HCT116 (cell line): ENCODE measurements around the gene WNT3A. TPM values are rescaled to one million over a fixed set of nuclear protein-coding genes. Genes with fewer than 3 reads are reported as not detected.

Source experiments
- ATAC-seq: fragments of 200-7000 bp; cut with Tn5 transposase; 2 replicates; pipeline ENCODE4 v1.9.1; 2020; ENCODE audit warnings: mild to moderate bottlenecking, moderate library complexity
- BruUV-seq: library from RNA; stranded (reverse); fragments of 400-500 nt; replicated peaks from 2 replicates; lab custom pipeline; 2021; lab: Mats Ljungman, UMichigan
- CTCF ChIA-PET: fragments of 300-600 bp; sonication (Branson Sonifier 250); formaldehyde crosslinking; loops from one replicate; lab custom pipeline; 2021; ENCODE audit warnings: antibody characterized with exemption; lab: Charles Lee
- POLR2A ChIA-PET: fragments of 300-600, 350-600 bp; sonication (Branson Sonifier 250); formaldehyde crosslinking; loops from one replicate; lab custom pipeline; 2021; ENCODE audit warnings: antibody characterized with exemption; lab: Charles Lee
- RAD21 ChIA-PET, 2 experiments: fragments of 300-600 bp; sonication (Branson Sonifier 250); formaldehyde crosslinking; loops; one replicate each; lab custom pipeline; 2023; ENCODE audit warnings: low total read pairs in 2 of 2; ENCODE audit not compliant: uncharacterized antibody in 2 of 2, unreplicated experiment in 2 of 2, low non-redundant PET in 1 of 2; lab: Charles Lee
- DNase-seq: peaks from one replicate; pipeline ENCODE4 v3.0.0-alpha.2; 2010; ENCODE audit warnings: low read depth, low spot score
- H2AFZ ChIP-seq: fragments of 200-600 bp; shearing (Covaris generic), sonication (generic); 2 replicates; pipeline ENCODE4 v1.6.1; 2017; ENCODE audit warnings: low read depth, mixed run types, mixed read lengths, antibody characterized with exemption, low read length; ENCODE audit not compliant: poor library complexity, severe bottlenecking
- H3K27ac ChIP-seq: 2 replicates; pipeline ENCODE4 v1.5.1; 2012; ENCODE audit warnings: low read depth, low read length
- H3K27me3 ChIP-seq: fragments of 200-600 bp; sonication (generic); 2 replicates; pipeline ENCODE4 v1.6.1; 2016; ENCODE audit warnings: mixed run types, low read length, mixed read lengths; ENCODE audit not compliant: insufficient read depth
- H3K36me3 ChIP-seq, 2 experiments: fragments of 200-500 bp in 1 of 2; fragments of 200-600 bp in 1 of 2; sonication (Bioruptor generic) in 1 of 2; sonication (generic) in 1 of 2; 2 replicates each; pipeline versions ENCODE4 v1.5.1 to v1.6.1; 2014 to 2016; ENCODE audit warnings: low read length in 2 of 2, inconsistent platforms in 1 of 2, mixed read lengths in 1 of 2, mixed run types in 1 of 2; ENCODE audit not compliant: insufficient read depth in 2 of 2, control insufficient read depth in 1 of 2
- H3K4me1 ChIP-seq, 2 experiments: fragments of 200-600 bp in 1 of 2; sonication (generic) in 1 of 2; 2 replicates each; pipeline versions ENCODE4 v1.5.1 to v1.6.1; 2012 to 2017; ENCODE audit warnings: low read length in 2 of 2, inconsistent platforms in 1 of 2, mild to moderate bottlenecking in 1 of 2, mixed read lengths in 1 of 2, mixed run types in 1 of 2, moderate library complexity in 1 of 2; ENCODE audit not compliant: insufficient read depth in 2 of 2, control insufficient read depth in 1 of 2
- H3K4me2 ChIP-seq: fragments of 200-600 bp; sonication (generic); 2 replicates; pipeline ENCODE4 v1.6.1; 2017; ENCODE audit warnings: mixed run types, low read length, mixed read lengths
- H3K4me3 ChIP-seq, 2 experiments: fragments of 200-600 bp in 1 of 2; sonication (generic) in 1 of 2; replicated peaks in 1 of 2; 2 replicates each; pipeline ENCODE4 v1.5.1; 2011 to 2016; ENCODE audit warnings: low read length in 2 of 2, control low read depth in 1 of 2, low read depth in 1 of 2, mild to moderate bottlenecking in 1 of 2, mixed read lengths in 1 of 2, mixed run types in 1 of 2
- H3K79me2 ChIP-seq: fragments of 200-600 bp; sonication (generic); 2 replicates; pipeline ENCODE4 v1.6.1; 2017; ENCODE audit warnings: mild to moderate bottlenecking, mixed run types, low read length, moderate library complexity, mixed read lengths; ENCODE audit not compliant: insufficient read depth
- H3K9ac ChIP-seq: fragments of 200-600 bp; sonication (generic); 2 replicates; pipeline ENCODE4 v1.6.1; 2016; ENCODE audit warnings: low read length, mixed read lengths
- H3K9me2 ChIP-seq: fragments of 200-600 bp; sonication (generic), shearing (Covaris generic); 2 replicates; pipeline ENCODE4 v1.6.1; 2017; ENCODE audit warnings: mixed run types, mild to moderate bottlenecking, moderate library complexity; ENCODE audit not compliant: insufficient read depth
- H3K9me3 ChIP-seq, 2 experiments: fragments of 200-500 bp in 1 of 2; fragments of 200-600 bp in 1 of 2; sonication (Bioruptor generic) in 1 of 2; sonication (generic) in 1 of 2; 2 replicates each; pipeline ENCODE4 v1.6.1; 2014 to 2017; ENCODE audit warnings: low read length in 2 of 2, mixed read lengths in 2 of 2, inconsistent platforms in 1 of 2, low read depth in 1 of 2, mild to moderate bottlenecking in 1 of 2, mixed run types in 1 of 2, moderate library complexity in 1 of 2; ENCODE audit not compliant: control insufficient read depth in 1 of 2, insufficient read depth in 1 of 2
- H4K20me1 ChIP-seq: fragments of 200-600 bp; sonication (generic), shearing (Covaris generic); 2 replicates; pipeline ENCODE4 v1.6.1; 2017; ENCODE audit warnings: mixed run types, mild to moderate bottlenecking, moderate library complexity; ENCODE audit not compliant: insufficient read depth
- CEBPB ChIP-seq: IDR thresholded peaks from 2 replicates; pipeline ENCODE4 v1.6.1; 2012; ENCODE audit warnings: low read depth
- CTCF ChIP-seq, 3 experiments: fragments of 200-600 bp in 1 of 3; sonication (generic) in 1 of 3; IDR thresholded peaks in 2 of 3; conservative IDR thresholded peaks in 1 of 3; 2 replicates each; pipeline ENCODE4 v1.5.1; 2012 to 2017; ENCODE audit warnings: low read depth in 2 of 3, low read length in 2 of 3, antibody characterized with exemption in 1 of 3, borderline replicate concordance in 1 of 3, control low read depth in 1 of 3, mild to moderate bottlenecking in 1 of 3, mixed read lengths in 1 of 3, mixed run types in 1 of 3, moderate library complexity in 1 of 3; ENCODE audit not compliant: insufficient read depth in 1 of 3
- ELF1 ChIP-seq: IDR thresholded peaks from 2 replicates; pipeline ENCODE4 v1.6.1; 2012; ENCODE audit warnings: low read depth, borderline replicate concordance
- EZH2 ChIP-seq: fragments of 200-600 bp; sonication (generic); IDR thresholded peaks from 2 replicates; pipeline ENCODE4 v1.6.1; 2017; ENCODE audit warnings: antibody characterized with exemption, mixed run types
- EZH2phosphoT487 ChIP-seq: fragments of 200-600 bp; IDR thresholded peaks from 2 replicates; pipeline ENCODE4 v1.6.1; 2018; ENCODE audit warnings: antibody characterized with exemption, borderline replicate concordance
- FOSL1 ChIP-seq: IDR thresholded peaks from 2 replicates; pipeline ENCODE4 v1.6.1; 2012; ENCODE audit warnings: low read depth
- JUND ChIP-seq: IDR thresholded peaks from 2 replicates; pipeline ENCODE4 v1.6.1; 2012
- POLR2A ChIP-seq: IDR thresholded peaks from 2 replicates; pipeline ENCODE4 v1.7.0; 2011; ENCODE audit warnings: borderline replicate concordance; ENCODE audit not compliant: insufficient read depth, insufficient read length; ENCODE audit errors: extremely low read depth
- REST ChIP-seq: IDR thresholded peaks from 2 replicates; pipeline ENCODE4 v1.6.1; 2012; ENCODE audit warnings: low read depth
- SP1 ChIP-seq: IDR thresholded peaks from 2 replicates; pipeline ENCODE4 v1.6.1; 2012; ENCODE audit warnings: low read depth
- SRF ChIP-seq: IDR thresholded peaks from 2 replicates; pipeline ENCODE4 v1.6.1; 2012; ENCODE audit warnings: low read depth
- TCF7L2 ChIP-seq: IDR thresholded peaks from 2 replicates; pipeline ENCODE4 v1.7.0; 2011; ENCODE audit warnings: borderline replicate concordance, inconsistent platforms; ENCODE audit not compliant: insufficient read depth, insufficient read length; ENCODE audit errors: extremely low read depth
- YY1 ChIP-seq: IDR thresholded peaks from 2 replicates; pipeline ENCODE4 v1.6.1; 2011; ENCODE audit warnings: low read length, low read depth, moderate library complexity, mild to moderate bottlenecking; ENCODE audit not compliant: insufficient replicate concordance; ENCODE audit errors: extremely low read depth
- ZFX ChIP-seq: fragments of 450-650 bp; IDR thresholded peaks from 2 replicates; pipeline ENCODE4 v1.6.1; 2017
- ZNF274 ChIP-seq: fragments of 200-500 bp; sonication (Bioruptor generic); IDR thresholded peaks from 2 replicates; pipeline ENCODE4 v1.6.1; 2014; ENCODE audit warnings: mild to moderate bottlenecking, low read depth, low read length, inconsistent platforms
- intact Hi-C: fragments of 100-400 bp; cut with micrococcal nuclease; formaldehyde crosslinking; loops from 2 replicates; pipeline ENCODE4 v1.10.0; 2022
- total RNA-seq: library from RNA; stranded (reverse); gene quantifications from one replicate; pipeline ENCODE4 v1.2.1, GENCODE V29; 2021; ENCODE audit not compliant: unreplicated experiment
- TF ChIP-seq, protein P1 (sequence below): IDR thresholded peaks from 2 replicates; pipeline ENCODE4 v1.6.1; 2012

Gene WNT3A
- total RNA-seq, 1 experiment from 2014 or later, result 3.7 TPM

DNA sequence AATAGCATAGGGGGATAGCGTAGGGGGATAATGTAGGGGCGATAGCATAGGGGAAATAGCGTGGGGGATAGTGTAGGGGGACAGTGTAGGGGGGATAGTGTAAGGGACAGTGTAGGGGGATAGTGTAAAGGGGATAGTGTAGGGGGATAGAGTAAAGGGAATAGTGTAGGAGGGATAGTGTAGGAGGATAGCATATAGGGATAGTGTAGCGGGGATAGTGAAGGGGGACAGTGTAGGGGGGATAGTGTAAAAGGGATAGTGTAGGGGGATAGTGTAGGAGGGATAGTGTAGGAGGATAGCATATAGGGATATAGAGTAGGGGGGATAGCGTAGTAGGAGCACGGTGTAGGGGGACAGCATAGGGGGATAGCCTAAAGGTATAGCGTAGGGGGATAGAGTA is 61.6 kb downstream of the WNT3A start:
- intact Hi-C loops, result no loop called here
- H3K4me1 ChIP-seq, result no peaks in the 10 kb centered on the region
- ChIA-PET POLR2A (no interaction called here), CTCF (no interaction called here), RAD21 (no interaction called here)
- no peak overlapping the region for H3K9ac ChIP-seq
- no peak overlapping the region for H2AFZ ChIP-seq
- no peaks in the 10 kb centered on the region for H3K79me2 ChIP-seq
- TF ChIP-seq, protein P1, sequence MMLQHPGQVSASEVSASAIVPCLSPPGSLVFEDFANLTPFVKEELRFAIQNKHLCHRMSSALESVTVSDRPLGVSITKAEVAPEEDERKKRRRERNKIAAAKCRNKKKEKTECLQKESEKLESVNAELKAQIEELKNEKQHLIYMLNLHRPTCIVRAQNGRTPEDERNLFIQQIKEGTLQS, result no peak
- no peak for TF ChIP-seq ZNF274
- no peak for TF ChIP-seq CEBPB
- no peak for TF ChIP-seq TCF7L2
- TF ChIP-seq JUND, result no peak
- TF ChIP-seq SP1, result no peak
- no peak for TF ChIP-seq FOSL1
- no peak for TF ChIP-seq CTCF (IDR thresholded peaks at IDR 0.05 in 2 of 3, conservative IDR thresholded peaks at IDR 0.05 in 1 of 3; ENCODE audit: borderline replicate concordance in 1 of 3, insufficient read depth in 1 of 3, low read depth in 2 of 3, low read length in 2 of 3)
- TF ChIP-seq ZFX, result no peak
- TF ChIP-seq REST, result no peak
- TF ChIP-seq POLR2A, result no peak
- no peak for TF ChIP-seq ELF1
- TF ChIP-seq YY1, result no peak
- no peak for TF ChIP-seq EZH2phosphoT487
- no peak for TF ChIP-seq EZH2
- TF ChIP-seq SRF, result no peak
- no TSS peak for BruUV-seq
- no peaks in the 10 kb centered on the region for H3K9me2 ChIP-seq
- no peak overlapping the region for H3K4me3 ChIP-seq
- no peaks in the 10 kb centered on the region for H3K36me3 ChIP-seq
- no peak overlapping the region for H3K4me2 ChIP-seq
- DNase-seq (no peak), ATAC-seq (no peak)
- 0 out of 2 replicates have a peak, but pooled peaks cover 6% of the 10 kb centered on the region for H3K27me3 ChIP-seq
- H3K9me3 ChIP-seq, result no peaks in the 10 kb centered on the region
- H3K27ac ChIP-seq, result no peak overlapping the region
- no peaks in the 10 kb centered on the region for H4K20me1 ChIP-seq
